ENCODE data around the gene GHRL.

GHRL gene

DNA sequence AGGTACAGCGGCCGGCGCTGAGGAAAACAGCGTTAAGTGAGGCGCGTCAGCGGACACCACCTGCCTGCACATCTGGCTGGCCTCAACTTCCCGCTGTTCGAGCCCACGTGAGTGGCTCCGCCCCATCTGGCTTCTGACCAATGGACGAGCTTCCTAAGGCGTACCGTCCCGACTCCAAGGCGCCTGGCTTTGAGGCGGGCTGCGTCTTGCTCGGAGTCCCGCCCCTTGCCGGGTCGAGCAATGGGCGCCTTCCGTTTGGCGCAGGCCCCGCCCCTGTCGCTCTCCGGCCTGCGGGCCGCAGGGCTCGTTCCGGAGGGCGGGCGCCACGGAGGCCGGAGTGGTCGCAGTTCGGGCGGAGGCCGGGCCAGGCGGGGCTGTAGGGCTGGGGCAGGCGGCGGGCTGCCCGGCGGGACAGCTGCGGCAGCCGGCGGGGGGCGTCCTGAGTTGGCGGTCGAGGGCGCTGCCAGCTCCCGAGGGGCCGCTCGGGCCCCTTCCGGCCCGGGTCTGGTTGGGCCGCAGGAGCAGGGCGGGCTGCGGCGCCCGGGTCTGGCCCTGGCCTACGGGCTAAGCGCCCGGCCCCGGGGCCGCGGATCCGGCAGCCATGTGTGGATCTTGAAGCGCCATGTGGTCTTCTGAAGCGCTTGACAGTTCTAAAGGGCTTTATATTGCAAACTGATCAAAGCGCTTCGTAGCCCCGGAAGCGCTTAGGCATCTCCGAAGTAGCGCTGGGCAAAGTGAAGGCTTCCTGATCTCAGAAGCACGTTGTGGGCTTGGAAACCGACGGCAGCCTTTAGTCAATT is 44.4 kb downstream of the GHRL start, which contains the start of gene TATDN2:
Gene TATDN2 (plus strand): TSS at position 276 of the 800 bp plus-strand sequence. CDS start 742 bp downstream, outside the sequence.
- no peaks in the 10 kb centered on the region for H3K27me3 ChIP-seq (replicated peaks; ENCODE audit: control insufficient read depth, insufficient read depth, low read length)
- peak; percentile 97 for DNase-seq (ENCODE audit: extremely low read depth, insufficient read length)
- TF ChIP-seq, protein P1, sequence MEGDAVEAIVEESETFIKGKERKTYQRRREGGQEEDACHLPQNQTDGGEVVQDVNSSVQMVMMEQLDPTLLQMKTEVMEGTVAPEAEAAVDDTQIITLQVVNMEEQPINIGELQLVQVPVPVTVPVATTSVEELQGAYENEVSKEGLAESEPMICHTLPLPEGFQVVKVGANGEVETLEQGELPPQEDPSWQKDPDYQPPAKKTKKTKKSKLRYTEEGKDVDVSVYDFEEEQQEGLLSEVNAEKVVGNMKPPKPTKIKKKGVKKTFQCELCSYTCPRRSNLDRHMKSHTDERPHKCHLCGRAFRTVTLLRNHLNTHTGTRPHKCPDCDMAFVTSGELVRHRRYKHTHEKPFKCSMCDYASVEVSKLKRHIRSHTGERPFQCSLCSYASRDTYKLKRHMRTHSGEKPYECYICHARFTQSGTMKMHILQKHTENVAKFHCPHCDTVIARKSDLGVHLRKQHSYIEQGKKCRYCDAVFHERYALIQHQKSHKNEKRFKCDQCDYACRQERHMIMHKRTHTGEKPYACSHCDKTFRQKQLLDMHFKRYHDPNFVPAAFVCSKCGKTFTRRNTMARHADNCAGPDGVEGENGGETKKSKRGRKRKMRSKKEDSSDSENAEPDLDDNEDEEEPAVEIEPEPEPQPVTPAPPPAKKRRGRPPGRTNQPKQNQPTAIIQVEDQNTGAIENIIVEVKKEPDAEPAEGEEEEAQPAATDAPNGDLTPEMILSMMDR (IDR thresholded peaks at IDR 0.05; ENCODE audit: insufficient read depth, low read length, poor library complexity, severe bottlenecking) = no peak

DNA sequence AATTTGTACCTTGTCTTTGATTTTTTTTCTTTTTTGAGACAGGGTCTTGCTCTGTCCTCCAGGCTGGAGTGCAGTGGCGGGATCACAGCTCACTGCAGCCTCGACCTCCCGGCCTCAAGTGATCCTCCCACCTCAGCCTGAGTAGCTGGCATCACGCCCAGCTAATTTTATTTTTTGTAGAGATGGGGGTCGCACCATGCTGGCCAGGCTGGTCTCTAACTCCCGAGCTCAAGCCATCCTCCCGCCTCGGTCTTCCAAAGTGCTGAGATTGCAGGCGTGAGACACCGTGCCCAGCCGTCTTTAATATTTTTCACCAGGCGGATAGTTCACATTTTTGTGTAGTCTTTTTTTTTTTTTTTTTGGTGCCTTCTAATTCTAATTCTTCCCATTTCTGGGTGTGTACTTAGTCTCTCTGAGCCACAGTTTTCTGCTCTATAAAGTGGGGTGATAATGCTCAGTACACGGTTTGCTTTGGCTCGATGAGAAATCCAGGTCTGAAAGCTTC is 45.0 kb downstream of the GHRL start:
- no peak for DNase-seq (ENCODE audit: extremely low read depth, insufficient read length)
- peak overlapping the region; percentile 15 for H3K4me3 ChIP-seq (replicated peaks; ENCODE audit: low read depth, low read length)
- TF ChIP-seq, protein P1 (IDR thresholded peaks at IDR 0.05; ENCODE audit: insufficient read depth, low read length, poor library complexity, severe bottlenecking) = no peak
- H3K27me3 ChIP-seq (replicated peaks; ENCODE audit: control insufficient read depth, insufficient read depth, low read length) = no peaks in the 10 kb centered on the region
- H3K36me3 ChIP-seq (ENCODE audit: control insufficient read depth, insufficient read depth, low read length) = no peaks in the 10 kb centered on the region; the same call in none of the 2 replicates

More for the DNA sequence above, 44.4 kb downstream of the GHRL start, which contains the start of gene TATDN2:
- Histone ChIP-seq H3K36me3 (ENCODE audit: control insufficient read depth, insufficient read depth, low read length) (no peaks in the 10 kb centered on the region; the same call in none of the 2 replicates), H3K4me3 (replicated peaks; ENCODE audit: low read depth, low read length) (peak within 1 kb of the TSS; percentile 97)

DNA sequence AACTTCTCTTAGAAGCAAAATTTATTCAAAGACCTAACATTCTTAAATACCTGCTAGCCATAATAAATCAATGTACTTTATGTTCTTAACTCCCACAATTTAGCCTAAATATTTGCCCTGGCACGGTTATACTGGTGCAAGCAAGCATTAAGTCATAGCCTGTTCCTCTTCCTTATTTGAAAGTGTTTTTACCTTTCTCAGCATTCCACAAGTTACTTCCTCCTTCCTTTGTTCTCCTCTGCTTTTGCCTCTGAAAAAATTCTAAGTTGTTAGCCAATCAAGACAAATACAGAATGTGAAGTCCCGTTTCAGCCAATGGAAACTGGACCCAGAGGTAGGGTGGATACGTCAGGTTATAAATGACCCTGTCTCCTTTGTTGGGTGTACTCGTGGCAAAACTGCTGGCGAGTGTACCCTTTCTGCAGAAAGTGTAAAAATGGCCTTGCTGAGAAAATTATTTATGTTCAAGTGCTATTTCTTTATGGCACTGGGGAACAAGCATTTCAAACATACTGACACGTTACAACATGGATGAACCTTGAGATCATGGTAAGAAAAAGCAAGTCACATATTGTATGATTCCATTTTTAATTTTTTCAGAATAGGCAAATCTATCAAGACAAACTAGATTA is 47.5 kb downstream of the GHRL start:
- Histone ChIP-seq H3K36me3 (ENCODE audit: control insufficient read depth, insufficient read depth, low read length) (no peaks in the 10 kb centered on the region; the same call in 1 of the 2 replicates), H3K4me3 (replicated peaks; ENCODE audit: low read depth, low read length) (no peak overlapping the region), H3K27me3 (replicated peaks; ENCODE audit: control insufficient read depth, insufficient read depth, low read length) (no peaks in the 10 kb centered on the region)
- TF ChIP-seq, protein P1 (IDR thresholded peaks at IDR 0.05; ENCODE audit: insufficient read depth, low read length, poor library complexity, severe bottlenecking) = no peak
- no peak for DNase-seq (ENCODE audit: extremely low read depth, insufficient read length)

DNA sequence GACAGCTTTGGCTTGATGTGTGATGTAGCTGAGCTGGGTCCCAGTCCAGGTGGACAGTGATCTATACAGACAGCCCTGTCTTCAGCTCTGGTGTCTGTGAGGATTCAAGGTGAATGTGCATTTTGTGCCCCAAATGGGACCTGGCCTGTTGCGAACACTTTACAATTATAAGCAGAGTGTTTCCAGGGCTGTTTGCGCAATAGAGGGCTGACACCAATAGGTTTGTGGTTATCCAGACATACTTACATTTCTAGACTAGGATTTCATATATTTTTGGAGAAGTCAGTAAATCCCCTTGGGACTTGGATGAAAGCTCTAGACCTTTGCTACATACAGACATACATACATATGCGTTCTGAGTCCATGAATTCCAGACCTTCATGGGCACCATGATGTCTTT is 48.7 kb downstream of the GHRL start:
- Histone ChIP-seq H3K27me3 (replicated peaks; ENCODE audit: control insufficient read depth, insufficient read depth, low read length) (no peaks in the 10 kb centered on the region), H3K4me3 (replicated peaks; ENCODE audit: low read depth, low read length) (no peak overlapping the region), H3K36me3 (ENCODE audit: control insufficient read depth, insufficient read depth, low read length) (peaks cover 1% of the 10 kb centered on the region)
- DNase-seq (ENCODE audit: extremely low read depth, insufficient read length) = no peak
- TF ChIP-seq, protein P1 (IDR thresholded peaks at IDR 0.05; ENCODE audit: insufficient read depth, low read length, poor library complexity, severe bottlenecking) = no peak

DNA sequence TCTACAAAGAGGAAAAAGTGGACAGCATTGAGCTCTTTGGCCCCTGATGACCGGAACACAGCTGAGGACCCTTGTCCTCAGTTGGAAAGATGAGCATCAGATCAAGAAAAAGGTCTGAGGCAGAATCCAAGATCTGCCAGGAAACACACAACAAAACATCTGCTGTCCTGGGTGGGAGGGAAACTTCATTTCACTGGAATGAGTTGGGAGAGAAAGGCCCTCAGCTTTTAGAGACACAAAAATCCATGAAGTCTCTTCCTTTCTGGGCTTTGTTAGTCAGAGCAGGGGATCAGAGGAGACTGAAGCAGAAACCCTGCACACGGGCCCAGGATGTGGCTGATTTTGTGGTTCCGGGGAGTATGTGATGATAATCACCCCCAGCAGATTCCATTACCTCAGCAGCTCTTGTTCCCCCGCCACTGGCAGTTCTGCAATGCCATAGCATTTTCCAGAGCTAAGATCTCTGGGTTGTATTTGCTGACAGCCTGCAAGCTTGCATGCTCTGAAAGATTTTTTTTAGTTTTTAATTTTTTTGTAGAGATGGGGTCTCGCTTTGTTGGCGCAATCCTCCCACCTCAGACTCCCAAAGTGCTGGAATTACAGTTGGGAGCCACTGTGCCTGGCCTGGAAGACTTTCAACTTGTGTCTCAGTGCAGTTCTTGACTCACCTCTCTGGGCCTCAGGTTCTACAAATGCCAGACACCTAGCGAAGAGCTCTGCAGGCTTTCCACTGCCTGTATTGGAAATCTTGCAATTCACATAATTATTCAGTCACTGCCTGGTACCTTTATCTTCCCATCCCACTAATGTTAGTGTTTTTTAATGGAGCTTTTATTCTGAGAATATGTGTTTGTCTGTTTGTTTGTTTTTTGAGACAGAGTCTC is 50.3 kb downstream of the GHRL start:
- TF ChIP-seq, protein P1 (IDR thresholded peaks at IDR 0.05; ENCODE audit: insufficient read depth, low read length, poor library complexity, severe bottlenecking) = no peak
- H3K36me3 ChIP-seq (ENCODE audit: control insufficient read depth, insufficient read depth, low read length) = peaks cover 7% of the 10 kb centered on the region
- no peak overlapping the region for H3K4me3 ChIP-seq (replicated peaks; ENCODE audit: low read depth, low read length)
- H3K27me3 ChIP-seq (replicated peaks; ENCODE audit: control insufficient read depth, insufficient read depth, low read length) = no peaks in the 10 kb centered on the region
- no peak for DNase-seq (ENCODE audit: extremely low read depth, insufficient read length)

All from GM06990 (cell line).